NCI-H2171 treated with DMSO at 0.1 percent for 48 hours (cell line): ENCODE data around the gene ROCK1.
"Not testable (repeated sequence)": the region's sequence is repeated elsewhere in the genome, so short reads cannot be mapped to it uniquely, and the experiment has no call there.

Experiments used
- DNase-seq: peaks from one replicate; lab custom pipeline; 2025; lab: John Stamatoyannopoulos, UW

ROCK1 gene

DNA sequence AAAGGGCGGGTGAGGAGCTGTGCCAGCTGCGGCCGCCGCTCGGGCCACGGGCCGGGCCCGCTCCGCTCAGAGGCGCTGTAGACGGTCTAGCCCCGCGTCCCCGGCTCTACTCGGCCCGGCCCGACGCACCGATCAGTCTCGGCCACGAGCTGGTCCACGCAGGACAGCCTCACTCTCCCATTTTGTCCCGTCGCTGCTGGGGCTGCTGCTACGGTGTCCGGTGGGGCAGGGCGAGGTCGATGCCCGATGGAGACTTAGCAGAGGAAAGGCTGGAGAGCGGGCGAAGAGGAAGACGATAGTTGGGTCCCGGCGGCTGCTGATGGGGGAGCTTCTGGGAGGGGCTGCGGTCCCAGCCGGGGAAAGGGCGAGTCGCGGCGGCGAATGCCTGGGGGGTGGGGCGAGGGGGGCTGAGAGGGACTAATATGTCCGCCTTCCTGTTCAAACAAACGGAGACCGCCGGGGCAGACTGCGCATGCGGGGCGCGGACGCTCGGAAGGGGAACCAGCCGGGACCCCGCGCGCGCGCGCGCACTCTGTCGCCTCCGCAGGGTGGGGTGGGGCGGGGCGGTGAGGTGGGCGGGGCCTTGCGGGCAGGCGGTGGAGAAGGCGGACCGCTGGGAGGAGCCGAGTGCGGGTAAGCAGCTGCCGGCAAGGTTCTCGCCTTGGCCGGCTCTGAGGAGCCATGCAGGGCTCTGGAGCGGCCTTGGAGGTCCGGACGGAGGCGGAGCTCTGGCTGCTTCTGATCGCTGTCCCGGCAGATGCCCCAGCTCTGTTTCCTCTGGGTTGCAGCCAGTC lies at the start of gene ROCK1:
Gene ROCK1 (minus strand): TSS at position 468 of the 794 bp plus-strand sequence. CDS start 903 bp downstream, outside the sequence.
- peak; percentile 92 for DNase-seq

GRCh38 chr18:21155443-21155842 lies 43.8 kb upstream of the ROCK1 start:
- no peak for DNase-seq

DNA sequence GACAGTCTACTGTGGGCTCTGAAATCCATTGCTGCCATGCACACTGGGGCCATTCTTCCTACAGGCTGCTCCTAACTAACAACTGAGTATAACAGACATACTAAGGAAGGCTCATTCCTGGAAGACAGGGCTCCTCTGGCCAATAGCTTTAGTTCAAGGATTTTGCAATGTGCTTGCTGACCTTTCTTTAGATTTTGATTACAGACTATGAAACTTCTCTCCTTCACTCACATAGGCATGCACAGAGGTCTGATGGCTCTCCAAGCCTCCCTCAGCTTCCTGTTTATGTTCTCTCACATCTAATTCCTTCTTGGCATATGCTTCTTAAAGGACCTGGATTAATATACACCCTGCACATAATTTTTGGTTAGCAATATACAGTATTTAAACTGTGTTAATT lies 34.4 kb upstream of the ROCK1 start:
- no peak for DNase-seq

- no peak for DNase-seq
Measured at GRCh38 chr18:21145371-21145770, 33.8 kb upstream of the ROCK1 start.

- no peak for DNase-seq
Measured at GRCh38 chr18:21141668-21142422, 30.2 kb upstream of the ROCK1 start.

- not testable (repeated sequence) for DNase-seq
Measured at GRCh38 chr18:21137719-21138488, 26.3 kb upstream of the ROCK1 start.

DNA sequence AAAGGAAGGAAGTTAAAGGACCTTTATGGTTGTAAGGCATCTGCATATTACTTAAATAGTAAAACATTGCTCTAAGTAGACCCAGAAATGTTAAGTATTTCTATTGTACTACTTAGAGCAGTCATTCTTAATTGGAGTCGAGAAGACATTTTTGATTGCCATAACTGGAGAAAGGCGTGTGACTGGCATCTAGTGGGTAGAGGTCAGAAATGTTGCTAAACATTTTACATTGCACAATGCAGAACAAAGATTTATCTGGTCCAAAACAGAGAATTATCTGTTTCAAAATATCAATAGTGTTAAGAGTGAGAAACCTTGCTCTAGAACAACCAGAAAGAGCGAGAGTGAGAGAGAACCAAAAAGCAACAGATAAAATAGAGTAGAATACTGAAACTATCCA lies 23.3 kb upstream of the ROCK1 start:
- no peak for DNase-seq

- no peak for DNase-seq
Measured at GRCh38 chr18:21132398-21132918, 20.8 kb upstream of the ROCK1 start.

- DNase-seq, result no peak
Measured at GRCh38 chr18:21131698-21132227, 20.1 kb upstream of the ROCK1 start.

DNA sequence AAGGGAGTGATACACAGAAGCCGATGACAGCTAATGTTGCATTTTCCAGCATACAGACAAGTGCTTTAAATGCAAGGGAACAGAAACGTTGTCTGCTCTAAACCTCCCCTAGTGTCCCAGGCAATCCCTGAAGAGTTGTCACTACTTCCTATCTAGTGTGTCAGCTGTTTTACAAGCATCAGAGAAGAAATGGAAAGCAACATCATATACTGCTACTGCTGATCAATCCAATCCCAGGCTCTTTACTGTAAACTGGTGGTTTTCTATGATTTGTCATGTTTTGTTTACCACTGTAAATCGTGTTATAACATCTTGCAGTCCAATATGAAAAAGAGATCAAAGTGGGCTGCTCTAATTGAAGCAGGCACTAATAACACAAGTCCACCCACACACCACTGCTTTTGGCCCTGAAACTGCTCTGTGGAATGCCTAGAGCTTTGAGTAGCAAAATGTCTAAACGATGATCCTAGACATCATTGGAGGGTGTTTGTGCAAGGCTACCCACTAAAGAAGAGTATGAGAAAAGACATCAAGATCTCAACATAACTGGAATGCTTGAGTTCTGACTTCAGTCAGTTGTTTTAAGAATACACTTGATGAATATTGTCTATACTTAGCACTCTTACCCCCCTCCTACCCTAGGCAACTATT lies 18.1 kb upstream of the ROCK1 start:
- no peak for DNase-seq

GRCh38 chr18:21123290-21123926 lies 11.8 kb upstream of the ROCK1 start:
- DNase-seq, result no peak

- no peak for DNase-seq
Measured at GRCh38 chr18:21118806-21119205, 7.2 kb upstream of the ROCK1 start.

DNA sequence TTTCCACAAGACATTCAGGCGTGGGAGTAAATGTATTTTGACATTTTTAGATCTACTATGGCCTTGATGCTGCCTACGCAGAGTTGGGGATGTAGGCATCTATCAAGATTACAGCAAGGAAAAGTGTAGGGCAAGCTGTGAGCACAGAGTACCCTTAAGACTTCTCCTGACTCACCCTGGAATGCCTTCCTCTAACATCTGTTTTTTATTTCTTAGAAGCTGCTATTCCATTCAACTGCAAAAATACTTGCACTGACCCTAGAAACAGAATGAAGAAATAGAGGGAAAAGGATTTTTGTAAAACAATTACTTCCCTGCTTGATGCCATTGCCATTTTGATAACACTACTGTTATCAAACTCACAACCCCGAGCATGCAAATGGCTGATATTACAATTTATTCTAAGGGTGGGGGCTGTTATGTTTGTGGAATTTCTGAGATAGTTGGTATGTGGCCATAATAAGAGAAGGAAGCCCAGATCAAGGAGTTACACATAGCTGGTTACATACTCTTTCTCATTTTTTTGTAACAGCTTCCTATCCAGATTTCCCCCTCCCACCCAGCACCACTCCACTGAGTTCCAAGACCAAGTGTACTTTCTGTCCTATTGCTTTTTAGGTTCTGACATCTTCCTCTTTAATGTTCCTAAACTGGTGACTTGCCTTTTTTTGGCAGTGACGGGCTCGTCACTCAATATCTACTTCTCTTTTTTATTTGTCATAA lies 6.0 kb upstream of the ROCK1 start:
- DNase-seq, result no peak

GRCh38 chr18:21115519-21116411 lies 4.2 kb upstream of the ROCK1 start:
- DNase-seq, result no peak

- no peak for DNase-seq
Measured at GRCh38 chr18:21112543-21113105, 1.0 kb upstream of the ROCK1 start.

DNA sequence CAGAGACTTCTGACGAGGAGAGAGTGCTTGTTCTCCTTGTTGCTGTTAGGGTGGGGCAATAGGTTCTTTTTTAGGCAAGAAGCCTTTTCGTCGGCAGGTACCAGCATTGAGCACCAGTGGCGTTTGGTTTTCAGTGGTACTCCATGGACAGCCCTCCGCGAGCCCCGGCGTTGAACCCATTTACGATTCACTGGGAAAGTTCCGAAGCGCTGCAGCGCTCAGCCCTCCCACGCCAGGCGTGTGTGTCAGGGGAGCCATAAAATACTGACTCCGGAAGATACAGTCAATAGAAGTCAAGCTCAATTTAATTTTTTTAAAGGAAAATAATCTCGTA lies 494 bp upstream of the ROCK1 start:
- DNase-seq, result no peak

DNA sequence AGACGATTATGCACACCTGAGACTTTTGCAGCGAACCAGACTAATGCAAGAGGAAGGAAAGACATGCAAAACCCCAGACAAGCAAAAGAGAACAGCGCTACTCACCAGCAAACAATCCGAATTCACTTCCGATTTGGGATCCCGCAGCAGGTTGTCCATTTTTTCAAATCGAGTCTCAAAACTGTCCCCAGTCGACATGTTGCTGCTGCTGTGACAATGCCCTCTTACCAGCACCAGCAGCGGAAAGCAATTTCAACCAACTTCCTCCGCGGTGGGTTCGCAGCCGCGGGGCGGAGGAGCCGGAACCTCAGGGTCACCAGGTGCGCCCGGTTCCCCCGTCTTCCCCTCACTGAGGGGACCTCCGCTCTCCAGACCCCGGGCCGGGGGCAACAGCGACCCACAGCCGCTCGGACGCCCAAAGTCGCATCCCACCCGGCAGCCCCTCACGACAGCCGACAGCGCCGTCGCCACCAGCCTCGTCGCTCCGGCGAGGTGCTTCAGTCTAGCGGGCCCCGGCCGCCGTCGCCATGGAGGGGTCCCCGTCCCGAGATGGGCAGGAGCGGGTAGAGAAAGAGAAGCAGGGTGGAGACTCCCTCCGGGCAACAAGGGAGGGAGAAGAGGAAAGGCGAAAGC lies 784 bp downstream of the ROCK1 start:
- DNase-seq, result peak; percentile 52

GRCh38 chr18:21109936-21110712 lies 1.5 kb downstream of the ROCK1 start:
- no peak for DNase-seq
